Erythroblast (primary cell): ENCODE data around the gene SLC22A13.

Source experiments
- GATA1 ChIP-seq: IDR thresholded peaks from 2 replicates; pipeline ENCODE4 v1.6.1; 2011; ENCODE audit warnings: low read depth, mild to moderate bottlenecking, control low read depth, low read length, moderate library complexity
- POLR2A ChIP-seq: IDR thresholded peaks from 2 replicates; pipeline ENCODE4 v1.6.1; 2011; ENCODE audit warnings: mild to moderate bottlenecking, low read length

GRCh38 chr3:38264353-38264771, 1.2 kb upstream of the SLC22A13 start:
- TF ChIP-seq POLR2A (no peak), GATA1 (no peak)
